GM23338 (cell line): ENCODE results near the gene CNNM4. TPM values are rescaled to one million over a fixed set of nuclear protein-coding genes. Genes with fewer than 3 reads are reported as not detected.

Source experiments
- ATAC-seq: fragments of 200-7000 bp; cut with Tn5 transposase; 3 replicates; pipeline ENCODE4 v1.9.1; 2020
- DNase-seq: peaks from one replicate; pipeline ENCODE4 v3.0.0-alpha.2; 2015; ENCODE audit warnings: low spot score
- H2AFZ ChIP-seq: fragments of 200-600 bp; sonication (generic); 2 replicates; pipeline ENCODE4 v1.8.0; 2016; ENCODE audit warnings: antibody characterized with exemption, mild to moderate bottlenecking, moderate library complexity
- H3F3A ChIP-seq: fragments of 200-600 bp; sonication (generic); replicated peaks from 2 replicates; pipeline ENCODE4 v1.8.0; 2017; ENCODE audit warnings: antibody characterized with exemption, mixed run types, low read depth
- H3K27ac ChIP-seq: fragments of 200-600 bp; sonication (generic); 2 replicates; pipeline ENCODE4 v1.6.1; 2016; ENCODE audit warnings: low read depth
- H3K27me3 ChIP-seq: fragments of 200-600 bp; sonication (generic); 2 replicates; pipeline ENCODE4 v1.8.0; 2016; ENCODE audit warnings: mild to moderate bottlenecking, mixed run types, moderate library complexity; ENCODE audit not compliant: insufficient read depth
- H3K36me3 ChIP-seq: fragments of 200-600 bp; sonication (generic); 2 replicates; pipeline ENCODE4 v1.8.0; 2016; ENCODE audit warnings: mild to moderate bottlenecking; ENCODE audit not compliant: insufficient read depth
- H3K4me1 ChIP-seq: fragments of 200-600 bp; sonication (generic); 2 replicates; pipeline ENCODE4 v1.8.0; 2016; ENCODE audit warnings: mild to moderate bottlenecking, moderate library complexity; ENCODE audit not compliant: insufficient read depth
- H3K4me2 ChIP-seq: fragments of 200-600 bp; sonication (generic); 2 replicates; pipeline ENCODE4 v1.7.1; 2017; ENCODE audit warnings: mixed run types
- H3K4me3 ChIP-seq: fragments of 200-600 bp; sonication (generic); 2 replicates; pipeline ENCODE4 v1.6.1; 2016; ENCODE audit warnings: mixed run types
- H3K79me2 ChIP-seq: fragments of 200-600 bp; sonication (generic); replicated peaks from 2 replicates; pipeline ENCODE4 v1.8.0; 2017; ENCODE audit warnings: mild to moderate bottlenecking; ENCODE audit not compliant: insufficient read depth
- H3K9me2 ChIP-seq: fragments of 200-600 bp; sonication (generic); 2 replicates; pipeline ENCODE4 v1.8.0; 2017; ENCODE audit not compliant: insufficient read depth
- H4K20me1 ChIP-seq: fragments of 200-600 bp; sonication (generic); replicated peaks from 2 replicates; pipeline ENCODE4 v1.8.0; 2017; ENCODE audit warnings: mild to moderate bottlenecking; ENCODE audit not compliant: insufficient read depth
- H3K27ac Mint-ChIP-seq: 2 replicates; pipeline ENCODE4 v1.8.0; 2020; ENCODE audit warnings: inconsistent platforms, mild to moderate bottlenecking, moderate library complexity, mixed read lengths
- H3K27me3 Mint-ChIP-seq: 3 replicates; pipeline ENCODE4 v1.8.0; 2022; ENCODE audit warnings: low read depth, mild to moderate bottlenecking, moderate library complexity, mixed read lengths, inconsistent platforms; ENCODE audit not compliant: insufficient read depth, poor library complexity
- H3K36me3 Mint-ChIP-seq: 3 replicates; pipeline ENCODE4 v1.8.0; 2021; ENCODE audit warnings: low read depth, mild to moderate bottlenecking, inconsistent platforms, moderate library complexity, mixed read lengths
- H3K4me1 Mint-ChIP-seq: 3 replicates; pipeline ENCODE4 v1.8.0; 2020; ENCODE audit warnings: mild to moderate bottlenecking, inconsistent platforms, mixed read lengths
- H3K4me3 Mint-ChIP-seq: 3 replicates; pipeline ENCODE4 v1.8.0; 2021; ENCODE audit warnings: moderate library complexity, mild to moderate bottlenecking, inconsistent platforms, mixed read lengths
- H3K9me3 Mint-ChIP-seq: 3 replicates; pipeline ENCODE4 v1.8.0; 2020; ENCODE audit warnings: moderate library complexity, mild to moderate bottlenecking, inconsistent platforms, mixed read lengths
- CREB1 ChIP-seq: fragments of 250-450 bp; sonication (Bioruptor Pico); IDR thresholded peaks from 2 replicates; pipeline ENCODE4 v1.5.0; 2020; ENCODE audit warnings: low read depth, mild to moderate bottlenecking, moderate library complexity
- CTCF ChIP-seq, 2 experiments: fragments of 200-600 bp in 1 of 2; sonication (generic) in 1 of 2; conservative IDR thresholded peaks; 2 replicates each; pipeline versions ENCODE4 v1.5.1 to v1.6.1; 2016 to 2017; ENCODE audit warnings: antibody characterized with exemption in 2 of 2, low read depth in 2 of 2, mild to moderate bottlenecking in 2 of 2, moderate library complexity in 1 of 2
- ETS1 ChIP-seq: IDR thresholded peaks from 2 replicates; pipeline ENCODE4 v1.6.1; 2016; ENCODE audit warnings: antibody characterized with exemption
- EZH2 ChIP-seq: fragments of 200-600 bp; sonication (generic); IDR thresholded peaks from one replicate; pipeline ENCODE4 v1.8.0; 2017; ENCODE audit warnings: antibody characterized with exemption, mild to moderate bottlenecking, low read depth; ENCODE audit not compliant: unreplicated experiment
- EZH2phosphoT487 ChIP-seq: fragments of 200-600 bp; sonication (generic); IDR thresholded peaks from one replicate; pipeline ENCODE4 v1.8.1; 2018; ENCODE audit warnings: antibody characterized with exemption; ENCODE audit not compliant: unreplicated experiment
- JUNB ChIP-seq: IDR thresholded peaks from one replicate; pipeline ENCODE4 v1.6.1; 2016; ENCODE audit warnings: antibody characterized with exemption; ENCODE audit not compliant: unreplicated experiment
- POLR2AphosphoS5 ChIP-seq: IDR thresholded peaks from 2 replicates; pipeline ENCODE4 v1.6.1; 2016; ENCODE audit warnings: antibody characterized with exemption, low read depth
- STAT1 ChIP-seq: IDR thresholded peaks from one replicate; pipeline ENCODE4 v1.6.1; 2016; ENCODE audit warnings: antibody characterized with exemption; ENCODE audit not compliant: unreplicated experiment
- ZNF331 ChIP-seq: fragments of 250-450 bp; sonication (Bioruptor Pico); IDR thresholded peaks from 2 replicates; pipeline ENCODE4 v1.5.0; 2020; ENCODE audit warnings: low read depth, mild to moderate bottlenecking, moderate library complexity
- ZNF462 ChIP-seq: fragments of 250-450 bp; sonication (Bioruptor Pico); IDR thresholded peaks from 2 replicates; pipeline ENCODE4 v1.5.0; 2020; ENCODE audit warnings: mild to moderate bottlenecking, moderate library complexity
- polyA plus RNA-seq: library from polyadenylated mRNA; unstranded; fragments of >200 nt; fragmentation: Nextera tagmentation; extraction: Ambion mirVana; gene quantifications from 2 replicates; pipeline ENCODE4 v1.2.1, GENCODE V29; 2016
- total RNA-seq: library from RNA; depleted of rRNA; stranded (reverse); fragments of >200 nt; shearing (Covaris generic); gene quantifications from 2 replicates; pipeline ENCODE4 v1.2.3, GENCODE V29; 2014

CNNM4 gene
- total and polyA plus RNA-seq, 2 experiments from 2014 or later = 2.9 to 12.9 TPM

GRCh38 chr2:96819876-96820511 is 59.3 kb downstream of the CNNM4 start:
- peaks cover 51% of the 10 kb centered on the region for H4K20me1 ChIP-seq
- Mint-ChIP-seq H3K27me3 (peaks cover 18% of the 10 kb centered on the region), H3K4me1 (peaks cover 40% of the 10 kb centered on the region), H3K36me3 (peaks cover 48% of the 10 kb centered on the region), H3K27ac (peak overlapping the region; percentile 4; the same call in 1 of the 2 replicates), H3K9me3 (no peaks in the 10 kb centered on the region), H3K4me3 (peak overlapping the region; percentile 10; the same call in 2 of the 3 replicates)
- H3K36me3 ChIP-seq = no peaks in the 10 kb centered on the region; the same call in 1 of the 2 replicates
- H3K27me3 ChIP-seq = no peaks in the 10 kb centered on the region
- H3K79me2 ChIP-seq = peaks cover 78% of the 10 kb centered on the region
- no peak overlapping the region for H3K27ac ChIP-seq
- no peak overlapping the region for H2AFZ ChIP-seq
- peaks cover 19% of the 10 kb centered on the region for H3K4me1 ChIP-seq
- peak overlapping the region; percentile 38; the same call in 1 of the 2 replicates for H3K4me2 ChIP-seq
- ATAC-seq = no peak
- H3F3A ChIP-seq = peaks cover 6% of the 10 kb centered on the region; the same call in 1 of the 2 replicates
- DNase-seq = no peak
- TF ChIP-seq JUNB = no peak
- TF ChIP-seq CTCF (conservative IDR thresholded peaks at IDR 0.05; ENCODE audit: low read depth in 2 of 2) = peak in 1 of 2 experiments; percentile 14; a peak in 1 of 4 replicates
- H3K9me2 ChIP-seq = no peaks in the 10 kb centered on the region
- H3K4me3 ChIP-seq = 0 out of 2 replicates have a peak overlapping the region, but pooled peaks have one; percentile 10

- Histone ChIP-seq H3K27ac (peak overlapping the region; percentile 50; the same call in 1 of the 2 replicates), H3F3A (no peaks in the 10 kb centered on the region), H3K36me3 (no peaks in the 10 kb centered on the region; the same call in 1 of the 2 replicates), H3K9me2 (no peaks in the 10 kb centered on the region), H2AFZ (no peak overlapping the region), H3K79me2 (peaks cover 78% of the 10 kb centered on the region), H3K4me1 (peaks cover 16% of the 10 kb centered on the region), H4K20me1 (peaks cover 51% of the 10 kb centered on the region), H3K4me3 (no peak overlapping the region), H3K27me3 (no peaks in the 10 kb centered on the region), H3K4me2 (no peak overlapping the region)
- H3K36me3 Mint-ChIP-seq = peaks cover 58% of the 10 kb centered on the region
- ATAC-seq (no peak), DNase-seq (no peak)
- no peak overlapping the region for H3K27ac Mint-ChIP-seq
- peaks cover 18% of the 10 kb centered on the region for H3K27me3 Mint-ChIP-seq
- no peak overlapping the region for H3K4me3 Mint-ChIP-seq
- H3K9me3 Mint-ChIP-seq = no peaks in the 10 kb centered on the region
- peaks cover 40% of the 10 kb centered on the region for H3K4me1 Mint-ChIP-seq
- TF ChIP-seq JUNB (no peak), CREB1 (CRISPR knock-in tag) (no peak), ETS1 (no peak), EZH2 (no peak), ZNF331 (CRISPR knock-in tag) (no peak), ZNF462 (CRISPR knock-in tag) (no peak), STAT1 (no peak), EZH2phosphoT487 (no peak), POLR2AphosphoS5 (no peak)
These were observed 60.5 kb downstream of the CNNM4 start for GRCh38 chr2:96821113-96821675.
